ENCODE data around the gene KIF5C.

The KIF5C gene

DNA sequence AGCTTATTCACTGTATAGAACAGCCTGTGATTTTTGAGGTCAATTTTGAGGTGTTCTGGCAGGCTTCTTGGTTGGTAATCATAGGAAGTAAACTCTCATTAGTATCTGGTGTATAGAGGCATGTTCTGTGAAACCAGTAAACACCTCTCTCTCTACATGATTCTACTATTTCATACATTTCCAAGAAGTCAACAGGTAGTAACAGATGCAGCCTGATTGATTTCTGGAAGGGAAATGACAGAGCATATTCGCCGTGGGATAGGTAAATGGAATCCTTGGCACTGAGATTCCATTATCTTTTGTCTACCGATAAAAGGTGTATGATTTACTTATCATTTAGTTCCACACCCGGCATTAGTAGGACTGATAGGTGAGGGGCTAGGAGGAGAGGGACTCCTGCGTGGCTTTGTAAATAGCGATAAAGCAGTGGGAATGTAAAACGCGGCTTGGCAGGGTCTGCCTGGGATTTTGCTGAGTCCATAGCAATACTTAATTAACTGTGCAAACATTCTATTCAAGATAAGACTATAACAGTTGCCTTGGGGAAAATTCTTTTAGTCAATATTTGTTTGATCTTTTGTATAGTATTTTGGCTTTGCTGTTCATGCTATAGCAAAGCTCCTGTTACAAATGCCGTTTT lies 195.8 kb downstream of the KIF5C start (continued):
- TF ChIP-seq ZNF16 (tag by site-specific recombination; IDR thresholded peaks at IDR 0.05; ENCODE audit: low read depth) (no peak), ZNF555 (tag by site-specific recombination; conservative IDR thresholded peaks at IDR 0.05) (no peak), ZNF529 (tag by site-specific recombination; IDR thresholded peaks at IDR 0.05; ENCODE audit: insufficient replicate concordance) (no peak)

DNA sequence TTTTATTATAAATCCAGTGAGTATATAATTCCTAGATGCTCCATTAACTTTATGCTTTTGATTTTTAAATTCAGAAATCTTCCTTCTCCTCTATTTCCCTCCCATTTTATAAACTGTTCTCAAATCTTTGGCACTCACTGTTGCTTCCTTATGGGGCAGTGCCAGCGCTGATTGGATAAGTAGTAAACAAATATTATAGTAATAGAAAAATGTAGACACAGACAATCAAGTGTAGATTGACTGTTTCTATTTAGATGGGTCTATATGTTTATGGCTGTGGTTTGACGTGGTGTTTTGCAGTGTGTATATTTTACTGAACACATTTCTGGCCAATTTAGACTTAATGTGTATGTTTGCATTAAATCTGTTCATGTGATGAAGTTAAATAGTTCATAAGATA lies 200.1 kb downstream of the KIF5C start:
- 0 out of 2 replicates have a peak, but pooled peaks have one; percentile 32 for TF ChIP-seq PRDM4 (tag by site-specific recombination; IDR thresholded peaks at IDR 0.05)
- no peak for TF ChIP-seq ZEB2 (tag by site-specific recombination; IDR thresholded peaks at IDR 0.05)
- Histone ChIP-seq H3K27ac (ENCODE audit: extremely low read depth, low read depth, low read length) (no peak overlapping the region), H3K4me3 (ENCODE audit: low read depth, low read length) (no peak overlapping the region), H3K36me3 (ENCODE audit: control insufficient read depth in 2 of 2, insufficient read depth in 1 of 2, low read length in 2 of 2) (no peaks in the 10 kb centered on the region), H3K4me1 (ENCODE audit: control insufficient read depth, insufficient read depth, low read length) (peaks cover 32% of the 10 kb centered on the region), H3K9me3 (ENCODE audit: control insufficient read depth, insufficient read depth, low read depth, low read length) (no peaks in the 10 kb centered on the region)
- ChIA-PET CTCF (interaction anchor here (0.6 to 0.7 kb wide), 2 partner anchors 35 to 239 kb away, joined by 3 read pairs; no protein-coding TSS in a partner anchor), POLR2A (no interaction called here)

GRCh38 chr2:149075853-149076252 lies 200.8 kb downstream of the KIF5C start:
- TF ChIP-seq ZSCAN23 (tag by site-specific recombination; IDR thresholded peaks at IDR 0.05) (no peak), ZNF555 (tag by site-specific recombination; conservative IDR thresholded peaks at IDR 0.05) (no peak), ZEB2 (tag by site-specific recombination; IDR thresholded peaks at IDR 0.05) (no peak), ZNF514 (tag by site-specific recombination; IDR thresholded peaks at IDR 0.05) (no peak), ZBTB17 (tag by site-specific recombination; IDR thresholded peaks at IDR 0.05) (peak; percentile 45; the same call in 1 of the 2 replicates), OSR2 (tag by site-specific recombination; IDR thresholded peaks at IDR 0.05) (peak; percentile 31), ZNF394 (tag by site-specific recombination; IDR thresholded peaks at IDR 0.05; ENCODE audit: borderline replicate concordance) (peak; percentile 96)
- ChIA-PET POLR2A (no interaction called here), CTCF (interaction anchor here (0.7 to 1.8 kb wide), 2 partner anchors 12 to 37 kb away, joined by 3 to 7 read pairs; partner anchors contain the start of gene LYPD6B)
- Histone ChIP-seq H3K4me1 (ENCODE audit: control insufficient read depth, insufficient read depth, low read length) (peaks cover 33% of the 10 kb centered on the region), H3K4me3 (ENCODE audit: low read depth, low read length) (no peak overlapping the region), H3K27ac (ENCODE audit: extremely low read depth, low read depth, low read length) (no peak overlapping the region), H3K9me3 (ENCODE audit: control insufficient read depth, insufficient read depth, low read depth, low read length) (no peaks in the 10 kb centered on the region), H3K36me3 (ENCODE audit: control insufficient read depth in 2 of 2, insufficient read depth in 1 of 2, low read length in 2 of 2) (no peaks in the 10 kb centered on the region)
